Fibroblast of peridontal ligament (primary cell): Measurements from ENCODE around the gene TRIM2.
"Not testable (repeated sequence)": the region's sequence is repeated elsewhere in the genome, so short reads cannot be mapped to it uniquely, and the experiment has no call there.

Source experiments
- DNase-seq: peaks from one replicate; pipeline ENCODE4 v3.0.0-alpha.2; 2010; ENCODE audit errors: extremely low read depth

The TRIM2 gene

GRCh38 chr4:153204247-153204671 lies at the start of gene TRIM2:
Gene TRIM2, plus strand, starts transcription at chr4:153204443. Its CDS starts 88 bp downstream, at chr4:153204531.
- peak; percentile 78 for DNase-seq

DNA sequence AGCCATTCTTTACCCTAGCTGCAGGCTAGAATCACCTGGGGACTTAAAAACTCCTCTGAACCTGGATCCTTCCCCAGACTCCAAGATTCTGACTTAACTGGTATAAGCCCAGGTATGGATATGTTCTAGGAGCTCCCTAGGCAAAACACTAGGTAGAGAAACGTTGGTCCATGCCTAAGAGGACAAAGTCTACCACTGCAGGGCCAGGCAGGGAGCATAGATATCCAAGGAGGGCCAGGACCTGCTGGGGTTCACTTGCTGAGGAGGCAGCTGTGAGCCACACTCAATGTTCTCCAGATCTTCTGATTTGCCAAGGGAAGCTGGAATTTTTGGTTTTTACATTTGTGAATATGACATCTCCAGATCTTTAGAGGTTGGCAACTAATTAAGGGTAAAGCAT lies 48.6 kb upstream of the TRIM2 start:
- DNase-seq = no peak

DNA sequence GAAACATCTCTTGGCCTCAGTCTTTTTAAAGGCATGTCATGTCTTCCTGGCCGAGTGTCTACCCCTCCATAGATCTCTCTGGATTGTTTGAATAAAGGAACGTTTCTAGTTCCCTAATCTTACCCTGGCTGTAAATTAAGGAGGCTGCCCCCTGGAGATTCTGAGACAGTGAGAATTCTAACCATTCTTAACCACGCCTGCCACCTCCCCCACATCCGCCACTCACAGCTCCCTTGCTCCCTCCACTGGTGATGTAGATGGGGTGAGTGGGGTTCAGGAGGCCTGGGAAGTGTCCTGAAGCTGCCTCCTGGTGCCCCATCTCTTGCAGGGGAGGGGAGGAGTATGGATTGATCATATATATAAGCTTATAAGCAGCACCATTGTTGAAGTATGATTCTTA lies 48.0 kb upstream of the TRIM2 start:
- no peak for DNase-seq

DNA sequence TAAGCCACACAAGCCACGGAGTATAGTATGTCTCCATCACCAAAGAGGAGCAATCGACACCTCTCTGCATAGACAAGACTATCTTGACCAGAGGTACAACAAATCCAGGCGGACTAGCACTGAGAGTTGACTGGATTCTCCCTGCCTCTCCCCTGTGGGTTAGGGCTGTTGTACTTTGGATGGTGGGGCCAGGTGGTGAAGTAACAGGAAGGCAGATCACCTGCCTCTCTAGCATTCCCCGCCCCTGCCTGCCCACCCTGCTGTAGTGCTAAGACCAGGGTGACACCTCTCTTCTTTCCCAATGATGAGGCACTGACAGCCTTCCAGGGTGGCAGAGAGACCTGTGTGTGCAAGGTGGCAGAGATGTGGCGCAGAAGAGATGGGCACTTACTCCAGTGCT lies 47.5 kb upstream of the TRIM2 start:
- DNase-seq = no peak

- DNase-seq = no peak
These were observed 45.2 kb upstream of the TRIM2 start for GRCh38 chr4:153159016-153159415.

DNA sequence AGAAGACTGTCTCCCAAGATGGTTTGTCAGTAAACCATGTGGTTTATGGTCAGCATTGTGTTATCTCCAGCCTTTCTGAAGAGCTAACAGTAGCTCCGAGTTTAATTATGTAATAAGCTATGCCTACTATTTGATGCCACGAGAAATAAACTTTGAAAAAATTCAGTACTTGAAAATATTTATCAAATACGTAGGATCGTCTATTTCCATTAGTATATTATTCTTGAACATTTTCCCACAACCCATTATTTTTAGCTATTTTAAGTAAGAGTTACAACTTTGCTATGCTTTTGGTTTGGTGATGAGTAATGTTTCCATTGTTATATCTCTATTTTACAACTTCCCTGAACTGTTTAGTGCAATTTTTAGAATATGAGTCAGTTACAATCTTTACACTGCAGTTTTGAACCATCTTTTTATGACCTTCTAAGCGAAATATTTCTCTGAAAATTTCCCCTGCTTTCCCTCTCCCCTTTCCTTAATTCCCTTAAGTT lies 44.5 kb upstream of the TRIM2 start:
- DNase-seq = peak; percentile 80

DNA sequence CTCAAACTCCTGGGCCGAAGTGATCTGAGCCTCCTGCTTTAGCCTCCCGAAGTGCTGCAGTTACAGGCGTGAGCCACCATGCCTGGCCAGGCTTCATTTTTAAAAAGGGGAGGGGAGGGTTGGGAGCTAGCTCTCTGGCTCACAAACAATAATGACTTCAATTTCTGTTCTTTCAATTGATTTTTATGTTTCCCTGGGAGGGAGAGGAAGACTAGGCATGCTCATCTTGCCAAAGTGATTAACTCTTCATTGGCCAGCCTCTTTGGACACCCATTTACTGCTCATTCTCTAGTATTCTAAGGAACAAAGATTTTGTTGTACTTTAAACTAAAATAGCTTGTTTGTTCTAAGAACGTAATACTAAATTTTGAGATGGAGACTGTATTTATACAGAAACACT lies 43.4 kb upstream of the TRIM2 start:
- DNase-seq = no peak

GRCh38 chr4:153161226-153161963 lies 42.8 kb upstream of the TRIM2 start:
- peak; percentile 50 for DNase-seq

- DNase-seq = not testable (repeated sequence)
These were observed 39.0 kb upstream of the TRIM2 start for GRCh38 chr4:153165236-153165635.

GRCh38 chr4:153166716-153167501 lies 37.3 kb upstream of the TRIM2 start:
- DNase-seq = peak; percentile 83

- DNase-seq = no peak
These were observed 34.5 kb upstream of the TRIM2 start for GRCh38 chr4:153169776-153170175.

- DNase-seq = no peak
These were observed 33.8 kb upstream of the TRIM2 start for GRCh38 chr4:153170407-153170806.

DNA sequence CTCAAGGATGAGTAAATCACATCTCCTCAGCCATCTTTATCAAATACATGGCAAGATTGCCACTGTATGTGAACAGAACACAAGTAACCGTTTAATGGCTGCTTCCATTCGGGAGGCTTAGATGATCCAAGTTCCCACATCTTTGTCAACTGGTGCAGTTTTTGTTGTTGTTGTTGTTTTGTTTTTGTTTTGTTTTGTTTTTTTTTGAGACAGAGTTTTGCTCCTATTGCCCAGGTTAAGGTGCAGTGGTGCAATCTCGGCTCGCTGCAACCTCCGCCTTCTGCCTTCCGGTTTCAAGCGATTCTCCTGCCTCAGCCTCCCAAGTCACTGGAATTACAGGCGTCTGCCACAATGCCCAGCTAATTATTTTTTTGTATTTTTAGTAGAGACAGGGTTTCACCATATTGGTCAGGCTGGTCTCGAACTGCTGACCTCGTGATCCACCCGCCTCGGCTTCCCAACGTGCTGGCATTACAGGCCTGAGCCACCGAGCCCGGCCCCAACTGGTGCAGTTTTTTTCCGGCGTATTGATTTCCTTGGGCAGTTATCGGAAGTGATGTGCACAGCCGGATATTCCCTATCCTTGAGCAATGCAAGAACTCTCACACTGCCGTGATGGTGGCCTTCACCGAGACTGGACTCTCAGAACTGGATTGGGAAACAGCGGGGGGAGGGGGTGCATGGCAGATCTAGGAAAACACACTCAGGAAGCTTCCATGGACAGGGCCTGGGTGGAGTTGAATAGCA lies 29.2 kb upstream of the TRIM2 start:
- DNase-seq = no peak

DNA sequence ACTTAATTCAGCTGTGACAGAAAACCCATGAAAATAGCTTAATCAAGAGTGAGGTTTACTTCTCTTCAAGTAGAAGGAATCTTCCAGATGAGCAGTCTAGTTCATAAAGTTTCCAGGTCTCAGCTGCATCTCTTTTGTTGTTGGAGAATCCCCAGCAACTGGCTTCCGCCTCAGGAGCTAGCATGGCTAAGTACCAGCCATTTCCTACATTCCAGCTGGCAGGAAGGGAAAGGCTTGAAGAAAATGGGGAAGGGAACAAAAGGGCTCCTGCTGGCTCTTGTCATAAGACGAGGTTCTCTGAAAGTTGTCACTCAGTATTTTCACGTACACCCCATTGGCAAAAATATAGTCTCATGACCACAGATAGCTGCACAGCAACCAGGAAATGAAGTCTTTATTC lies 27.3 kb upstream of the TRIM2 start:
- no peak for DNase-seq

DNA sequence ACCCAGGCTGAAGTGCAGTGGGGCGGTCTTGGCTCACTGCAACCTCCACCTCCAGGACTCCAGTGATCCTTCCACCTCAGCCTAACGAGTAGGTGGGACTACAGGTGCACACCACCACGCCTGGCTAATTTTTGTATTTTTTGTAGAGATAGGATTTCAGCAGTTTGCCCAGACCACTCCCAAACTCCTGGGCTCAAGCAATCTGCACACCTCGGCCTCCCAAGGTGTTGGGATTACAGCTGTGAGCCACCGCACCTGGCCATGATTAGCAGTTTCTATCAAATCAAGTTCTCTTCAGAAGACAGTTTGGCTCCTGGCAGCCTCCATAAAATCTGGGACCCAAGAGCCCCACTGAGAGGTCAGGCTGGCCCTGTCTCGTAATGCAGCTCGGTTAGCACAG lies 26.4 kb upstream of the TRIM2 start:
- DNase-seq = no peak

DNA sequence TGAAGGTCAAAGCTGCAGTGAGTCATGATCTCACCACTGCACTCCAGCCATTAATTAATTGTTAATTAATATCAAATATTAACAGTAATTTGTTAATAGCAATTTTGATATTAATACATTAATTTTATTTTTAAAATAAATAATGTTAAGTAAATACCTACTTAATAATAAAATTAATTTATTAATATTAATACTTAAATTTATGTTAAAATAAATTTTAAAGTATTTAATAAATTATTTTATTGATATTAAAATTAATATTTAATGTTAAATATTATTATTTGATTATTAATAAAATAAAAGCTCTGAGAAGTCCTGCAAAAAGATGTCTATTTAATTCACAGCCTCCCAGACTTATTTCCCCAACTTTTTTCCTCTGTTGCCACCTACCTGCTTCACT lies 25.1 kb upstream of the TRIM2 start:
- no peak for DNase-seq

DNA sequence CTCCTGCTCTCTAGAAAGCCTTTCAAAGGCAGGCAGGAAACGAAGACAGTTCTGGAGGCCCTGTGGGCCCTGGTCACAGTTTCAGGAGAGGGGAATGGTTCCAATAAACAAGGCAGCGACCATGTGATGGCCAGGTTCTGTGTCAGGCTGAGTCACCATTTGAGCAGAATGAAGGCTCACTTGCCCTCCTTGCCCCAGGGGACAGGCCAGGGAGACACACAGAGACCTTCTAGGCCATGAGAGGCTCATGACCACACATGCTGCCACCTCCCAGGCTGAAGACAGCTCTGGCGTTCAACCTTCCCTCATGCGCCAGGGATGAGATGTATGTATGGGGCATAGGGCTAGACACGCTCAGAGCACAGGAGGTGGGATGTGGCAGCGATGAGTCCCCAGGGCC lies 22.9 kb upstream of the TRIM2 start:
- no peak for DNase-seq

- DNase-seq = no peak
These were observed 22.5 kb upstream of the TRIM2 start for GRCh38 chr4:153181700-153182099.

- no peak for DNase-seq
These were observed 21.1 kb upstream of the TRIM2 start for GRCh38 chr4:153183146-153183545.

DNA sequence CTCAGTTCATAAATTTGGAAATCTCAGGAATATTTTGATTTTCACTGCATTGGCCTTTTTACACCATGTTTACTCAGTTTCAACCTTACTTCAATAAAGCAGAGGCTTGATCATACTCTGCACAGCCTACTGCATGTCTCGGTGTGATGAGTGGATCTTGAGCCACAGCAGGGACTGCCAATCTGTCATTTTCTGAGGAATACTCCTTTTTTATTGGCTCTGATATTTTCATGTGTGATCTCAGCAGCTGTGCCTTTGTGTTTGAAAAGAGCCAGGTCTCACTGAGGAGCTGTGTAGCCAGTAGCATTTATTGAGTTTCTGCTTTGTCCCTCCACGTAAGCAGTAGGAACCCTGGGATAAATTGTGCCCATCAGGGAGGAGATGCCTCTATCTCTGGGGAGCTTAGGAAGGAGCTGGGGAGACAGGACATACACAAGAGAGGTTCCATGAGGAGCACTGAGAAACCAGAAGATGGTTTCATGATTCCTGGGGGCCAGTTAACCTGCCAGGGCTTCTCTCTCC lies 18.9 kb upstream of the TRIM2 start:
- no peak for DNase-seq

GRCh38 chr4:153186046-153186728 lies 18.1 kb upstream of the TRIM2 start:
- DNase-seq = no peak
